GM19351 (cell line): Measurements from ENCODE around the gene LARGE1.
"Not testable (repeated sequence)": the region's sequence is repeated elsewhere in the genome, so short reads cannot be mapped to it uniquely, and the experiment has no call there.

Source experiments
- ATAC-seq: cut with Tn5 transposase; IDR thresholded peaks from one replicate; pipeline ENCODE4 v1.9.1; 2021; ENCODE audit warnings: mild to moderate bottlenecking, moderate library complexity; ENCODE audit not compliant: unreplicated experiment

LARGE1 gene

DNA sequence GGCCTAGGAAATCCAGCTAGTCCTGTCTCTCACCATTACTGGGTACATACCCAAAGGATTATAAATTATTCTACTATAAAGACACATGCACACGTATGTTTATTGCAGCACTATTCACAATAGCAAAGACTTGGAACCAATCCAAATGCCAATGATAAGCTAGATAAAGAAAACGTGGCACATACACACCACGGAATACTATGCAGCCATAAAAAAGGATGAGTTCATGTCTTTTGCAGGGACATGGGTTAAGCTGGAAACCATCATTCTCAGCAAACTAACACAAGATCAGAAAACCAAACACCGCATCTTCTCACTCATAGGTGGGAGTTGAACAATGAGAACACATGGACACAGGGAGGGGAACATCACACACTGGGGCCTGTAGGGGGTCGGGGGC is 61.6 kb downstream of the LARGE1 start:
- ATAC-seq = not testable (repeated sequence)

DNA sequence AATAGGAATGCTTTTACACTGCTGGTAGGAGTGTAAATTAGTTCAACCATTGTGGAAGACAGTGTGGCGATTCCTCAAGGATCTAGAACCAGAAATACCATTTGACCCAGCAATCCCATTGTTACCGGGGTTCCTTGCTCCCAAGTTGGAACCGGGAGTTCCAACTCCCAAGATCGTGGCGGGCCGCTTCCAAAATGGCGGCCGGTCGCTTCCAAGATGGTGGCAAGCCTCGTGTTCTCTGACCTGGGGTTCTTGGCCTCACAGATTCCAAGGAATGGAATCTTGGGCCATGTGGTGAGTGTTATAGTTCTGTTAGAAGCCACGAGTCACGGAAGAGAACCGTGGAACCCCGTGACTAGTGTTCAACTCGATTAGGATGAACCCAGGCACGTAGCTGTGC is 62.5 kb downstream of the LARGE1 start:
- ATAC-seq = not testable (repeated sequence)

DNA sequence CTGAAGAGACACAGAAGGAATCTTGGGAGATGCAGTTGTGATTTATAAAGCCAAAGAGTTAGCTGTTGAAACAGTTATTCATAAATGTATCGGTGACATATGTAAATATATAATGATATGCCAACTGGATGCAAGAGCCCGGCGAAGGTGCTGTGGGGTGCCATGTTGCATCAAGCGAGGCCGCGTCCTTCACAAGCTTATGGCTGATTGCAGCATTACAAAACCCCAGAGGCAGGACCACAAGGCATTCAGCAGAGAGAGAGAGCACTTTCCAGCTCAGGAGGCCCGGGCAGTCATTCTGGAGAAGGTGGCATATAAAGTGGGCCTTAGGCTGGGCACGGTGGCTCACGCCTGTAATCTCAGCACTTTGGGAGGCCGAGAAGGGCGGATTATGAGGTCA is 65.6 kb downstream of the LARGE1 start:
- no peak for ATAC-seq

DNA sequence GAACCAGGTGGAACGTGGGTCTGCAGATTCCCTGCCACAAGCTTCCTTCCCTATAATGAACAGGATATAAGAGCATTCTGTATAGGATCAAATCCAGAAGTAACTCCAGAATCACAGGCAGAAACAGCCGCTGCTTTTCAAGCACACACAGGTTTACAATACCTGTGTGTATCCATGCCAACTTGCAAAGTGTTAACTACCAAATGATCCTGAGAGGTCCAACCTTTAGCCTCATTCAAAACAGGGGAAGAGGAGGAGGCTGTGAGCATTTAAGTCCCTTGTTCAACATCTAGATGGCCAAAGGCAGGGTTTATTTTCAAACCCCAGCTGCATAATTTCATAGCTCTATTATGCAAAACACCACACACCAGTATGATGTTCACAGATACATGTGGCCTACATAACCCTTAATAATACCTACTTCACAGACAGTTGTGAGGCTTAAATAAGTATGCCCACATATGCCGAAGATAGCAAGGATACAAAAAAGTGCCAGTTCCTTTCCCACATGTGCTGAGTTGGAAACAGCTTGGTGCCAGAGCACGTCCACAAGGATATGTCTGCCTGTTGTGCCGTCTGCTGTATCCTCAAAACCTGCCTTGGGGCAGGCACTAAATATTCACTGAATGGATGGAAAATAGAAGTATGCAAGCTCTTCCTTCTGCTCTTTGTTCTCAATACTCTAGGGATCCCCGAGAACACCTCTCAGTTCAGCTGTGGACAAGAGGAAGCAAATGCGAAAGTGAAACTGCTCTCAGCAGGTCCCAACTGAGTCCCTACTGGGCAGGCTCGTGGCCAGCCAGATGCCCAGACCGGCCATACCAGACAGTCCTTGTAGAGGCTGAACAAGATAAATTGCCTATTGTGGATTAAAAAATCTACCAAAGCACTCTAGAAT is 66.8 kb downstream of the LARGE1 start:
- ATAC-seq = peak; percentile 75

DNA sequence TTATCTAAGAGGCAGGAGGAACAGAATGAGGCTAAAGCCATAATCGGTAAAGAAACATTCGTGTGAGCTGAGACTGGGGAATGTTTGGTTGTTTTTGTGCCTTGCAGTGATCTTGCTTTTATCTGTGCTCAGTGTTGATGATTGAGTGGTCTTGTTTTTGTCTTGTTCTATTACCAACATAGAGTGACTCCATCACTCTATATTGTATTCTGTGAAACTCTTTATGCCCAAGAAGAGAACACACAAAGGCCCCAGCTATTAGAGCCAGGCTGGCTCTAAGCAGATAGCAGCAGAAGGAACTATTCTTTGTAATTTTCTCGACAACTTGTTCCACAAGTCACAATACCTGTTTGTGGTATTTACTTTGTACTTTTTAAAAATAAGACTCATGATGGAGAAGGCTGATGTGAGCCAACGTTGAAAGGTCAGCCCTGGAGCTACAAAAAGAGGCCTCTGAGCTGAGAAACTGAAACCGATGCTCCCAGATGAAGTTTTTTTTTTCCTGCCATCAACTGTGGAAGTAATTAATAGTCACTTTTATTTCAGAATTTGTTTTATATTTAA is 68.4 kb downstream of the LARGE1 start:
- ATAC-seq = no peak

DNA sequence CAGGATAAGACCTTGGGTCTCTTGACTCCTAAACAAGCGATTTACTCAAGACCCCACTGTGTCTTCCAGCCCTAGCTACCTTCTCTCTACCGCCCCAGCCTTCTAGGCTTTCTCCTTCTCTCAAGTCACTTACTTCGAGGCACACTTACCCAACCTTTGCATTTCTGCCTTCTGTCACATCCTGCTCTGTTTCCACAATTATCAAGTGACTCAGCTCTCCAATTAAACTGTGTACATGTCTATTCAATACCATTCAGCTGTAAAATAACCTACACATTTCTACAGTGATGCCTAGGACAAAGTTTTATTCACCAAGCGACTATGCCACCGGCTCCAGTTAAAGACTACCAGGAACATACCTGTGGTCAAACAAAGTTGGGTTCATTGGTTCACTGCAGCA is 69.0 kb downstream of the LARGE1 start:
- no peak for ATAC-seq

DNA sequence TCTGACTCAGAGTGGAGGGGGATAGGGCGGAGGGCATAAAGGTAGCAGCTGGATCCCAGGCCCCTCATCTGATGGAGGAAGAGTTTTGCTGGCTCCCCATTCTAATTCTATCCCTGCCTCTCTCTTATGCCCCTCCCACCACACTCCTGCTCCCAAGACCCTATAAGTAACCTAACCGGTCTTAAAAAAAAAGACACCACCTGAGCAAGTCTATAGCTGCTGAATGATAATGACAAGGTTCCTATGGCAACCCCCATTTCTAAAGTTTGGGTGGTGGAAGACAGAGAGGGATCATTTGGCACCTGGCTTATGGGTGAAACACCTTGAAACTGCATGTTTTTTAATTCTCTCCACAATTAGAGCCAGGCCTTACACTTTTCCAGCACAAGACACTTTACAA is 69.6 kb downstream of the LARGE1 start:
- ATAC-seq = no peak

DNA sequence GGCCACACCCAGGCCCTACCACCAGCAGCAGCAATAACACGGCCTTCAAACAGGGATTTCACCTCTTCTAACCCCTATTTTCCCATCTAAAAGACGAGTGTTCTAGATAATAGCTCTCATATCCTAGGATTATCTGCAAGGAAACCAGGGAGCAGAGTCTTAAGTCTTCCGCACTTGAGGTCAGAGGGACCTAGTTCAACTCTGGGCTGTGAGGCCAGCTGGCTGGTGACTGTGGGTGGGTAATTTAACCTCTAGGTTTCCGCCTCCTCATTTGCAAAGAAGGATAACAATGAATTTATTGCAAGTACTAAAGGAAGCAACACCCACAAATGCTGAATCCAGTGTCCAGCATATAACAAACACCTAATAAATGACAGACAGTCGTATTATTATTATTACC is 70.1 kb downstream of the LARGE1 start:
- no peak for ATAC-seq

DNA sequence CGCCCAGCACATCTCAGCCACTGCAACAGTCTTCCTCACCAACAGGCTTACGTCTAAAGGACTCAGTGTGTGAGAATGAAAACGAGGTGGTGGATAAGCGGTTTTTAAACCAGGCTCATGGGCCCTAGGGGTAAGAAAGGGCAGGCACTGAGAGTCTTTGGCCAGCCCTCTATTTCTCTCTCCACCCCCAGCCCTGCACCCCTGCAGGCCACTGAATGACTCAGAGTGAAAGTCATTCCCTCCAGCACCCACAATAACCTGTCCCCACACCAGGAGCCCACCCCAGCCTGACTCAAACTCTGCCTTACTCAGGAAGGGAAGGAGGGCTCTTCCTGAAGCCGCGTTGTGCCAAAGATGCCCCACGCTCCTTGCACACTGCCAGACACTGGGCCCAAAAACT is 72.0 kb downstream of the LARGE1 start:
- ATAC-seq = no peak

DNA sequence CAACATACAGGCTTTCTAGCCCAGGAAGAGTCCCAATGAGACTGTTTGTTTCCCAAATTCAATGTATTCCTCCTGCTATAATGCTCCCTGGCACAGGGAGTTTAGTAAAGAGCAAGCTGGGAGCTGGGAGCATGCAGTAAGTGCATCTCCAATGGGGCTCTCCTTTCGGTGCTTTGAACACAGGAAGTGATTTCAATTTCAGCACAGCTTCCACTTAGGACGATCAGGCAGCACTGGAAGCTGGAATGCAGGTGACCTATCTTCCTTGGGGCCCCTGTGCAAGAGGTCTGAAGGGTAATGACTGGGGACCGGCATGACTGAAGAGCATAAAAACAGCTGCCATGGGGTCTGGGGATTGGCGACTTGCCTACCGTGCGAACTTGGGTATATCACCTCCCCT is 76.0 kb downstream of the LARGE1 start:
- ATAC-seq = no peak

DNA sequence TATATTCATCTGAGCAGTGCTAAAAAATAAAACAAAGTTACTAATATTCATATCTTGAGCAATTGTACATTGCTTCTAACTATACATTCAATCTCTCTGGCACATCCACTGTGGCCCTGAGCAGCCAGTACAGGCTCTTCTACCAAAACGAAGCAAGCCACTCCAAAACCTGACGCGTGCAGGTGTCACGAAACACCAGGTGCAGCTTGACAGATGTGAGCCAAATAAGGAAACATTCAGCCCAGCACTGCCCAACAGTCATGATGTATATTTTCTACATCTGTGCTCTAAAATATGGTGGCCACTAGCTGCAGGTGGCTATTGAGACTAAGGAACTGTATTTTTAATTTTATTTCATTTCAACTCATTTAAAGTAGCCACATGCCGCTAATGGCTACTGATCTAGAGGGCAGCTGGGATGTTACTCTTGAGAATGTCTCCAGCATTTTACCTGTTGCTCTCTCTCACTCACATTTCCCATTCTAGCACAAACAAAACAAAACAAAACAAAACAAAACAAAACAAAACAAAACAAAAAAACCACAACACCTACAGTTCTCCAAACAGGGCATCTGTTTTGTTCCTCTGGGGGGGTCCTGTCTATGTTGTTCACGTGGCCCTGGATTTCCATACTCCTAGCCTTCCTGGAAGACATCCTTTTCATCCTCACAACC is 77.7 kb downstream of the LARGE1 start:
- ATAC-seq = peak; percentile 57

DNA sequence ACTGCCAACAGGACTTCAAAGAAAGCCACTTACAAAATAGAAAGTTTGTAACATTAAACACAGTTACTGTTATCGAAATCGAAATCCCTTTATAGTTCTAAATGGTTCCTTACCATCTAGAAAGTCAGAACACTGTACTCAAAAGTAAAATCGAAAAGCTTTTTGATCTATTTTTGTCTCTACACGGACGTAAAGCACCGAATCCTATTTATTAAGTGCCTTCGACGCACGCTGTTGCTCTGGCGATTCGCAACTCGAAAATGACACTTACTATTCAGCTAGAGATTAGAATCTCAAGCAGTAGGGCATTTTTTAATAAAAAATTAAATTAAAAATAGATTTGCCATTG is 78.3 kb downstream of the LARGE1 start:
- peak; percentile 70 for ATAC-seq

DNA sequence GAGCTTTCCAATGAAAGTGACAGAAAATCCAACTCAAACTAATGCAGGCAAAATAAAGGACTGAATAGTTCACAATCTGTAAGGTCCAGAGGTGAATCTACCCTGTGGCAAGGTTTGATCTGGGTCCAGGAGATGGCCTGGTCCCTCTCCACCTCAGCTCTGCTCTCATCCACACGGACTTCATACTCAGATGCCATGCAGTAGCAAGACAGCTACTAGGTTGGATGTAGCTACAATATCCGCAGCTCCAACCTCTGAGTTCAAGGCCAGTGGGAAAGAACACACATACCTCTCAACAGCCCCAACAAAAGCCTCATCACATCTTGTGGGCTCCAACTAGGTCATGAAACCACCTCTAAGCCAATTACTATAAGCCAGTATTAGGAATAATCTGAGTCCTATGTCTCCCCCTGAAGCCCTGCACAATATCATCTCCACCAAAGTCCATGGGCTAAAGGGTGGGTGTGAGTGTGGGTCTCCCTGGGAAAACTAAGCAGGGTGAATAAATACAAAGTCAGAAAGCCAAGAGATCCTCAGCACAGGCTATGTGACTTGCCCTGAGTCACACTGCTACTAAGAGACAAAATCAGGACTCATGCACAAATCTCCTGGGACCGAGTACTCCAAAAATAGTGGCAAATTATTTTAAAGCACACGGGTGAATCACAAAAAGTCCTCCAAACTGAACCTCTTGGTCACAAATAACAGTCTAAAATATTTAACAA is 78.8 kb downstream of the LARGE1 start:
- ATAC-seq = peak; percentile 50

DNA sequence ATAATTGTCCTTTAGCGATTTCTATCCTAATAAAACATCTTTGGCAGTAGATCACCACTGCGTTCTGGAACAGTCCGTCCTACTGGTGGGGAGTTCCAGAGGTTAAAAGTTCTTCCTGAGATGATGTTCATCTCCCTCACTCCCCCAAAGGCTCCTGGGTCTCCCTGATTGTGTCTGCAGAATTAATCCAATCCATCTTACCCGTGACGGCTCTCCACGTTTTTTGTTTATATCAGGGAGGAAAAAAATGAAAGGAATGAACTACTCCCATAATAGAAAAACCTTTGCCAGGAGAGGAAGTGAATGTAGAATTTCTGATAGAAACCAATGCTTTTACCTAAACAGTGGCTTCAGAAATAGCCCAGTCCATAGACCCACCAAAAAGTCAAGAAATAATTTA is 81.6 kb downstream of the LARGE1 start:
- ATAC-seq = no peak

DNA sequence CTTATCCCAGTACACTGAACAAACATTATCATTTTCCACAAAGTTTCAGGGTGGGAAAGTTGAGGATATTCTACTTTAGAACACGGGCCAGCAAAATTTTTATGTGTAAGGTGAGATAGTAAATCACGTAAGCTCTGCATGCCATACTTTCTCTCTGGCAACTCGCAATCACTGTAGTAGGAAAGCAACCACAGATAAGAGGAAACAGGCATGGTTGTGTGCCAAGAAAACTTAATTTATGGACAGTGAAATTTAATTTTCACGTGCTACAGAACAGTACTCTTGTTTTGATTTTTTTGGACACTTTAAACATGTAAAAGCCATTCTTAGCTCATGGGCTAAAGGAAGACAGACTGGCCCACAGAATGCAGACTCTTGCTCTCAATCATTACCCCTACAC is 82.5 kb downstream of the LARGE1 start:
- no peak for ATAC-seq

DNA sequence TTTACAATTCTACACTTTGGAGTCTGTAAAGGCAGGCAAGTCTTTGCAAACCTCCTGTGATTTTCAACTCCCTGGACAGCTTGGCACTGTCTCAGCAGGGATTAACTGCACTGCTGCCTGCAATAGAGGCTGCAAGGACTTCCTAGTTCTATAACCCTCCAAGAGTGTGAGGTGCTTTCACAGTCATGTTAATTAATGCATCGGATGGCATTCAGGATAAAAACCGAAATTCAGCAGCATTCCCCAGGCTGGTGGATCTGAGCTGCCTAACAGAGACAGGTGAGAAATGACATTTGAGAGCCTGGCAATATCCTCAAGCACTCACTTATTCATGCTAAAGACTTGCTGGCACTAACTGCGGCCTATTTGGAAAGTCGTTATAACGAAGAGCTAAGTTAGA is 85.0 kb downstream of the LARGE1 start:
- ATAC-seq = no peak

DNA sequence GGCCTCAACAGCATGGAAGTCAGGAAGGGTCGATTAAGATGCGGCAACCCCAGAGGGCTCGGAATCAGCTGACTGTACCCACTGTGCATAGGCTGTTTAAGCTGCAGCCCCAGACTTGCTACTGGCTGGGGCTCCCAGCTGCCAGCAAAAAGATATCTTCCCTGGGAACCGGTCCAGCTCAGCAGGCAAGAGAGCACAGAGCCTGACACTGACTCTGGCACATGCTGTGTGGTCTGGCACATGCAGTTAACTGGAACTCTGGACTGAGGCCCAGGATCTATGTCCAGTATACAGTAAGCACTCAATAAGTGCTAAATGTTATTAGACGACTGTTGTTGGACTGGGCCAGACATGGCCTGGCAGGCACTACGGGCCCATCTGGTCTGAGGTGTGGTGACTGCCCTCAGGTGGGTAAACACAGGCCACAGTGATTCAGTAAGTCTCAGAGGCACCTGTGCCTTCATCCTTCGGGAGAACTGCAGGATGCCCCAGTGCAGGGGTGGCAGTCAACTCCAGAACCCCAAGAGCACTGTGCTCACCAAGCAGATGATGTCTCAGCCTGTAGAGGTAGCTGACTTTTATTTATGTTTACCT is 87.6 kb downstream of the LARGE1 start:
- no peak for ATAC-seq

DNA sequence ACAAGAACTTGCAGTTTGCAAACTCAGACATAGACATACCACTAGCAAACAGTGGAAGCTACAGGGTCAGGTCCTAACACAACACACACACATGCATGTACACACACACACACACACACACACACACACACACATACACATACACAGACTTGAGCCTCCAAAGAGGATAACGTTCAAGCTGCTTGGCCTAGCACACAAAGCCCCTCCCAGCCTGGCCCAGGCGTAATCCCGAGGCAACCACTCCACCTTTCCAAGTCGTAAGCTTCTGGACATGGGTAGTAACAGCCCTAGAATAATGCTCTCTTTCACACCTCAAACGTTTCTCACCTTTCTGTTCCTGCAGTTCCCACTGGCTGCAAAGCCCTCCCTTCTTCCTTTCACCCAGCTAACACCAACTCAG is 88.6 kb downstream of the LARGE1 start:
- ATAC-seq = no peak

DNA sequence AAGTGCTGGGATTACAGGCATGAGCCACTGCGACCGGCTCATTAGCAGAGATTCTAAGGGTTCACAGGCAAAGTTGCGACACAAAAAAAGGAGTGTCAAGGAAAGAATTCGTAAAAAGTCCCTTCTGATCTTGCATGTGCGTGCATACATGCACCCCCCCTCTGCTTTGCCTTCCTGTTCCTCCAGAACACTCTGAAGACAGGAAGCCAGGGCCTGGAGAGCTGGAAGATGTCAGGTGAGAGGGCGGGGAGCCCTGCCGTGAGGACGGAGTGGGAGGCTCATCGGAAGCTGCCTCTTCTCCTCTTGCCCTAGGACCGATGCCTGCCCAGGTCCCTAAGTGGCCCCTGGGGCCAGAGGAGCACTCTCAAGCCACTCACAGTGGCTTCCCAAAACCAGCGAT is 89.1 kb downstream of the LARGE1 start:
- ATAC-seq = no peak

DNA sequence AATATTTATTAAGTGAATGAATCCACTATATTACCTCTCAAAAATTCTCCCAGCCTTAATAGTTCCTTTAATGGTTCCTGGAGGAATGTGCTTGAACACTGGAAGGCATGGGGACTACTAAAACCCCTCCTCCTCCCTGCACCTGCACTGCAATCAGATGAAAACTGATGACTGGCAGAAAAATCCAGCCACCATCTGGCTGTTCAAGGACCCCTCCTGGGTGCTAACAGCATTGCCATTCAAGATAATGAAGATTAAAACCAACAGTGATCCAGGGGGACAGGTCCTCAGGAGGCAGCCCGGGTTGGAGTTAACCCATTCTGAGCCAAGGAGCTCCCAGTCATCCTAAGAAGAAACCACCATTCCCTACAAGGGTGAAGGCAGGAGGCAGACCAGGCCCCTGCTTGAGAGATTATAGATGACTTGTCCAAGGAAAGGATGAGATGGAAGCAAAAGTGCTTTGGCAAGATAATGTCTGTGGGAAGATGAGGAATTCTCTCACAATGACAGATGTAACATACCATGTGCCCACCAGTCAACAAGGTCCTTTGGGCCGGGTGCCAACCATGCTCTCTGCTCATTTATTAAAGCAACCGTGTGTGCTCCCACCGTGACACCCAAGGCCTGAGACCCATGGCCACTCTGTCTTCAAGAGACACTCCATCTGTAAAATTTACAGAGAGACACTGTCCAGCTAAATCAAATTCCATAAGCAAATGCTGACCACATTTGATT is 90.6 kb downstream of the LARGE1 start:
- ATAC-seq = no peak
